Natural killer cell (primary cell): ENCODE data around the gene MICOS13. TPM values are rescaled to one million over a fixed set of nuclear protein-coding genes. Genes with fewer than 3 reads are reported as not detected.
"Not testable (repeated sequence)": the region's sequence is repeated elsewhere in the genome, so short reads cannot be mapped to it uniquely, and the experiment has no call there.

ENCODE experiments used
- ATAC-seq, 3 donors: fragments of 150-1000 bp in 2 of 3; fragments of 200-7000 bp in 1 of 3; cut with Tn5 transposase; 1 replicate in 1 of 3; 2 replicates in 2 of 3; pipeline ENCODE4 v1.10.0; 2021; ENCODE audit warnings: mild to moderate bottlenecking in 2 of 3, moderate library complexity in 2 of 3
- DNase-seq, 2 donors: peaks; one replicate each; pipeline versions ENCODE4 v3.0.0 to v3.0.0-alpha.2; 2013 to 2021; ENCODE audit warnings: mixed read lengths in 1 of 2
- H3K27ac ChIP-seq: one replicate; pipeline ENCODE4 v1.5.1; 2013; ENCODE audit warnings: mild to moderate bottlenecking, low read length
- H3K27me3 ChIP-seq: one replicate; pipeline ENCODE4 v1.6.1; 2013; ENCODE audit warnings: low read length; ENCODE audit not compliant: control insufficient read depth, insufficient read depth
- H3K36me3 ChIP-seq: one replicate; pipeline ENCODE4 v1.6.1; 2013; ENCODE audit warnings: low read length; ENCODE audit not compliant: control insufficient read depth, insufficient read depth
- H3K4me1 ChIP-seq: one replicate; pipeline ENCODE4 v1.6.1; 2013; ENCODE audit warnings: low read length; ENCODE audit not compliant: control insufficient read depth, insufficient read depth
- H3K4me3 ChIP-seq: one replicate; pipeline ENCODE4 v1.5.1; 2013; ENCODE audit warnings: low read length
- H3K9me3 ChIP-seq: one replicate; pipeline ENCODE4 v1.6.1; 2013; ENCODE audit warnings: low read length; ENCODE audit not compliant: control insufficient read depth, insufficient read depth
- H3K27ac Mint-ChIP-seq, 2 donors: one replicate each; pipeline ENCODE4 v1.8.0; 2022; ENCODE audit warnings: mild to moderate bottlenecking in 2 of 2, mixed read lengths in 2 of 2, moderate library complexity in 1 of 2
- H3K27me3 Mint-ChIP-seq, 2 donors: one replicate each; pipeline ENCODE4 v1.8.0; 2022; ENCODE audit warnings: low read depth in 2 of 2, mixed read lengths in 2 of 2
- H3K36me3 Mint-ChIP-seq: one replicate; pipeline ENCODE4 v1.8.0; 2022; ENCODE audit warnings: mixed read lengths
- H3K4me1 Mint-ChIP-seq, 2 donors: one replicate each; pipeline ENCODE4 v1.8.0; 2022; ENCODE audit warnings: mixed read lengths in 2 of 2
- H3K4me3 Mint-ChIP-seq: one replicate; pipeline ENCODE4 v1.8.0; 2022; ENCODE audit warnings: mild to moderate bottlenecking, moderate library complexity, mixed read lengths
- H3K9me3 Mint-ChIP-seq, 2 donors: one replicate each; pipeline ENCODE4 v1.8.0; 2022; ENCODE audit warnings: mixed read lengths in 2 of 2
- CTCF ChIP-seq: fragments of 200-600 bp; IDR thresholded peaks from one replicate; pipeline ENCODE4 v1.8.0; 2022; ENCODE audit warnings: antibody characterized with exemption
- WGBS: methylation state at CpG from one replicate; pipeline ENCODE4 v1.1.7; 2013; ENCODE audit warnings: missing lambda C conversion rate; ENCODE audit not compliant: insufficient coverage; 5-methylcytosine and 5-hydroxymethylcytosine counted together
- intact Hi-C: fragments of 100-400 bp; cut with micrococcal nuclease; formaldehyde crosslinking; loops from one replicate; pipeline ENCODE4 v1.14.2; 2022
- total RNA-seq, 4 donors: library from RNA; stranded (reverse); fragments of 120-200 nt in 1 of 4; gene quantifications; one replicate each; pipeline versions ENCODE4 v1.2.3 to v1.2.4, GENCODE V29; 2013 to 2022

The MICOS13 gene
- total RNA-seq, 3 donors from 2014 or later (not counting 1 experiment from before 2014, with no cell fraction given): 17.7 to 27.7 (median 25.1) TPM

- no peak overlapping the region for H3K27ac ChIP-seq
Observed at GRCh38 chr19:5691822-5692722, 11.8 kb upstream of the MICOS13 start.

GRCh38 chr19:5690955-5691821, 10.9 kb upstream of the MICOS13 start:
- Histone ChIP-seq H3K9me3 (no peaks in the 10 kb centered on the region), H3K27me3 (no peaks in the 10 kb centered on the region), H3K27ac (peak overlapping the region; percentile 83), H3K4me3 (peak overlapping the region; percentile 91), H3K36me3 (peaks cover 41% of the 10 kb centered on the region), H3K4me1 (peaks cover 36% of the 10 kb centered on the region)
- H3K27ac Mint-ChIP-seq: peak overlapping the region; percentile 90 to 97
- no peak for TF ChIP-seq CTCF
- 10% methylated on average over 54 of the region's 54 CpGs for WGBS
- no peaks in the 10 kb centered on the region for H3K27me3 Mint-ChIP-seq
- DNase-seq (peak in 1 of 2 donors; percentile 61), ATAC-seq (no peak)
- peaks cover 13 to 43% of the 10 kb centered on the region in 2 donors for H3K4me1 Mint-ChIP-seq
- H3K36me3 Mint-ChIP-seq: no peaks in the 10 kb centered on the region
- H3K9me3 Mint-ChIP-seq: no peaks in the 10 kb centered on the region
- intact Hi-C loops: loop anchor here (1.0 kb wide), 2 partner anchors 11 to 29 kb away; partner anchors contain the start of genes CATSPERD, LONP1 and MICOS13
- H3K4me3 Mint-ChIP-seq: peak overlapping the region; percentile 94

More at GRCh38 chr19:5691822-5692722, 11.8 kb upstream of the MICOS13 start:
- Mint-ChIP-seq H3K4me1 (peaks cover 13 to 37% of the 10 kb centered on the region in 2 donors), H3K36me3 (no peaks in the 10 kb centered on the region), H3K9me3 (no peaks in the 10 kb centered on the region), H3K27ac (peak overlapping the region in 1 of 2 donors; percentile 74), H3K27me3 (no peaks in the 10 kb centered on the region), H3K4me3 (no peak overlapping the region)
- ATAC-seq (no peak), DNase-seq (no peak)
- peaks cover 30% of the 10 kb centered on the region for H3K4me1 ChIP-seq
- no peak overlapping the region for H3K4me3 ChIP-seq
- peaks cover 46% of the 10 kb centered on the region for H3K36me3 ChIP-seq
- 82% methylated on average over 42 of the region's 42 CpGs for WGBS
- intact Hi-C loops: no loop called here
- no peak for TF ChIP-seq CTCF
- H3K9me3 ChIP-seq: no peaks in the 10 kb centered on the region
- H3K27me3 ChIP-seq: no peaks in the 10 kb centered on the region

- H3K36me3 Mint-ChIP-seq: no peaks in the 10 kb centered on the region
- H3K27ac Mint-ChIP-seq: peak within 1 kb of the TSS; percentile 90 to 97
- TF ChIP-seq CTCF: peak; percentile 96
- Histone ChIP-seq H3K27me3 (no peaks in the 10 kb centered on the region), H3K36me3 (peaks cover 32% of the 10 kb centered on the region), H3K4me3 (peak within 1 kb of the TSS; percentile 91), H3K4me1 (peaks cover 39% of the 10 kb centered on the region), H3K27ac (peak within 1 kb of the TSS; percentile 83), H3K9me3 (no peaks in the 10 kb centered on the region)
- WGBS: under 1% methylated on average over 73 of the region's 73 CpGs
- peaks cover 13 to 49% of the 10 kb centered on the region in 2 donors for H3K4me1 Mint-ChIP-seq
- DNase-seq: peak; percentile 99
- H3K4me3 Mint-ChIP-seq: peak within 1 kb of the TSS; percentile 94
- H3K27me3 Mint-ChIP-seq: no peaks in the 10 kb centered on the region
- intact Hi-C loops: loop anchor here (1.0 kb wide), 2 partner anchors 10 to 30 kb away; partner anchors contain the start of genes CATSPERD, LONP1 and MICOS13
- H3K9me3 Mint-ChIP-seq: no peaks in the 10 kb centered on the region
- ATAC-seq: peak; percentile 61 to 81 (median 65)
Observed at GRCh38 chr19:5690125-5690954, 10.0 kb upstream of the MICOS13 start, which contains the start of gene RPL36. RPL36 (plus strand) TSS chr19:5690295; CDS start chr19:5690508, 213 bp downstream.

GRCh38 chr19:5688262-5688881, 8.1 kb upstream of the MICOS13 start:
- Histone ChIP-seq H3K4me1 (peaks cover 39% of the 10 kb centered on the region), H3K36me3 (peaks cover 15% of the 10 kb centered on the region)
- peaks cover 13 to 43% of the 10 kb centered on the region in 2 donors for H3K4me1 Mint-ChIP-seq
- H3K4me3 Mint-ChIP-seq: peak overlapping the region; percentile 74
- H3K27me3 Mint-ChIP-seq, DNase-seq, H3K36me3 Mint-ChIP-seq, H3K27ac Mint-ChIP-seq, H3K27me3 ChIP-seq, ATAC-seq, H3K27ac ChIP-seq, H3K9me3 Mint-ChIP-seq, H3K4me3 ChIP-seq, H3K9me3 ChIP-seq, intact Hi-C loops: not testable (repeated sequence)
- WGBS: 97% methylated on average over 13 of the region's 13 CpGs
